ENCODE data around the gene CAMSAP1.

The CAMSAP1 gene

GRCh38 chr9:135857371-135857786, 50.0 kb downstream of the CAMSAP1 start:
- Mint-ChIP-seq H3K27me3 (no peaks in the 10 kb centered on the region), H3K36me3 (ENCODE audit: low read depth) (peaks cover 82% of the 10 kb centered on the region), H3K4me3 (no peak overlapping the region)

GRCh38 chr9:135851748-135852147, 55.6 kb downstream of the CAMSAP1 start:
- H3K4me1 Mint-ChIP-seq (ENCODE audit: low read depth) = no peaks in the 10 kb centered on the region
- no peak overlapping the region for H3K27ac Mint-ChIP-seq
- H3K27me3 Mint-ChIP-seq = no peaks in the 10 kb centered on the region
- peaks cover 80% of the 10 kb centered on the region for H3K36me3 Mint-ChIP-seq (ENCODE audit: low read depth)
- no peaks in the 10 kb centered on the region for H3K9me3 Mint-ChIP-seq
- no peak overlapping the region for H3K4me3 Mint-ChIP-seq
- intact Hi-C loops (cut with micrococcal nuclease) = no loop called here

More at GRCh38 chr9:135857371-135857786, 50.0 kb downstream of the CAMSAP1 start:
- intact Hi-C loops (cut with micrococcal nuclease) = no loop called here
- H3K9me3 Mint-ChIP-seq = no peaks in the 10 kb centered on the region
- H3K4me1 Mint-ChIP-seq (ENCODE audit: low read depth) = peaks cover 10% of the 10 kb centered on the region
- H3K27ac Mint-ChIP-seq = no peak overlapping the region

- intact Hi-C loops (cut with micrococcal nuclease) = no loop called here
- Mint-ChIP-seq H3K9me3 (peaks cover 6% of the 10 kb centered on the region), H3K4me1 (ENCODE audit: low read depth) (no peaks in the 10 kb centered on the region), H3K36me3 (ENCODE audit: low read depth) (peaks cover 80% of the 10 kb centered on the region), H3K27ac (no peak overlapping the region), H3K27me3 (no peaks in the 10 kb centered on the region), H3K4me3 (no peak overlapping the region)
These were observed 56.6 kb downstream of the CAMSAP1 start for GRCh38 chr9:135850737-135851136.

- peaks cover 22% of the 10 kb centered on the region for H3K9me3 Mint-ChIP-seq
- no peaks in the 10 kb centered on the region for H3K4me1 Mint-ChIP-seq (ENCODE audit: low read depth)
- intact Hi-C loops (cut with micrococcal nuclease) = no loop called here
- no peak overlapping the region for H3K4me3 Mint-ChIP-seq
- peaks cover 84% of the 10 kb centered on the region for H3K36me3 Mint-ChIP-seq (ENCODE audit: low read depth)
- H3K27me3 Mint-ChIP-seq = no peaks in the 10 kb centered on the region
- H3K27ac Mint-ChIP-seq = no peak overlapping the region
These were observed 58.2 kb downstream of the CAMSAP1 start for GRCh38 chr9:135849181-135849580.

- Mint-ChIP-seq H3K4me1 (ENCODE audit: low read depth) (no peaks in the 10 kb centered on the region), H3K27me3 (no peaks in the 10 kb centered on the region), H3K36me3 (ENCODE audit: low read depth) (peaks cover 89% of the 10 kb centered on the region), H3K4me3 (no peak overlapping the region), H3K9me3 (peaks cover 28% of the 10 kb centered on the region), H3K27ac (no peak overlapping the region)
- intact Hi-C loops (cut with micrococcal nuclease) = no loop called here
These were observed 58.9 kb downstream of the CAMSAP1 start for GRCh38 chr9:135848341-135849047.

- peaks cover 88% of the 10 kb centered on the region for H3K36me3 Mint-ChIP-seq (ENCODE audit: low read depth)
- H3K9me3 Mint-ChIP-seq = peaks cover 28% of the 10 kb centered on the region
- no peak overlapping the region for H3K27ac Mint-ChIP-seq
- no peaks in the 10 kb centered on the region for H3K4me1 Mint-ChIP-seq (ENCODE audit: low read depth)
- H3K4me3 Mint-ChIP-seq = no peak overlapping the region
- intact Hi-C loops (cut with micrococcal nuclease) = no loop called here
- H3K27me3 Mint-ChIP-seq = no peaks in the 10 kb centered on the region
These were observed 59.5 kb downstream of the CAMSAP1 start for GRCh38 chr9:135847833-135848232.

- peaks cover 19% of the 10 kb centered on the region for H3K9me3 Mint-ChIP-seq
- H3K4me3 Mint-ChIP-seq = no peak overlapping the region
- peaks cover 37% of the 10 kb centered on the region for H3K36me3 Mint-ChIP-seq (ENCODE audit: low read depth)
- no peak overlapping the region for H3K27ac Mint-ChIP-seq
- H3K4me1 Mint-ChIP-seq (ENCODE audit: low read depth) = no peaks in the 10 kb centered on the region
- H3K27me3 Mint-ChIP-seq = no peaks in the 10 kb centered on the region
- intact Hi-C loops (cut with micrococcal nuclease) = no loop called here
These were observed 66.8 kb downstream of the CAMSAP1 start for GRCh38 chr9:135840539-135840938.

- H3K27me3 Mint-ChIP-seq = no peaks in the 10 kb centered on the region
- H3K9me3 Mint-ChIP-seq = peaks cover 15% of the 10 kb centered on the region
- no peak overlapping the region for H3K27ac Mint-ChIP-seq
- H3K36me3 Mint-ChIP-seq (ENCODE audit: low read depth) = peaks cover 33% of the 10 kb centered on the region
- H3K4me1 Mint-ChIP-seq (ENCODE audit: low read depth) = no peaks in the 10 kb centered on the region
- no peak overlapping the region for H3K4me3 Mint-ChIP-seq
- intact Hi-C loops (cut with micrococcal nuclease) = no loop called here
These were observed 67.2 kb downstream of the CAMSAP1 start for GRCh38 chr9:135840107-135840506.

GRCh38 chr9:135839516-135839915, 67.8 kb downstream of the CAMSAP1 start:
- Mint-ChIP-seq H3K4me1 (ENCODE audit: low read depth) (no peaks in the 10 kb centered on the region), H3K27ac (no peak overlapping the region), H3K36me3 (ENCODE audit: low read depth) (peaks cover 27% of the 10 kb centered on the region), H3K9me3 (peaks cover 9% of the 10 kb centered on the region), H3K4me3 (no peak overlapping the region), H3K27me3 (no peaks in the 10 kb centered on the region)
- intact Hi-C loops (cut with micrococcal nuclease) = no loop called here

GRCh38 chr9:135835131-135835530, 72.2 kb downstream of the CAMSAP1 start:
- H3K4me1 Mint-ChIP-seq (ENCODE audit: low read depth) = no peaks in the 10 kb centered on the region
- H3K36me3 Mint-ChIP-seq (ENCODE audit: low read depth) = peaks cover 8% of the 10 kb centered on the region
- intact Hi-C loops (cut with micrococcal nuclease) = no loop called here
- H3K27ac Mint-ChIP-seq = no peak overlapping the region
- H3K4me3 Mint-ChIP-seq = no peak overlapping the region
- no peaks in the 10 kb centered on the region for H3K9me3 Mint-ChIP-seq
- H3K27me3 Mint-ChIP-seq = no peaks in the 10 kb centered on the region

- H3K9me3 Mint-ChIP-seq = no peaks in the 10 kb centered on the region
- H3K27me3 Mint-ChIP-seq = no peaks in the 10 kb centered on the region
- no peak overlapping the region for H3K4me3 Mint-ChIP-seq
- no peaks in the 10 kb centered on the region for H3K4me1 Mint-ChIP-seq (ENCODE audit: low read depth)
- peaks cover 21% of the 10 kb centered on the region for H3K36me3 Mint-ChIP-seq (ENCODE audit: low read depth)
- no peak overlapping the region for H3K27ac Mint-ChIP-seq
- intact Hi-C loops (cut with micrococcal nuclease) = no loop called here
These were observed 73.5 kb downstream of the CAMSAP1 start for GRCh38 chr9:135833864-135834263.

- Mint-ChIP-seq H3K4me1 (ENCODE audit: low read depth) (no peaks in the 10 kb centered on the region), H3K4me3 (no peak overlapping the region), H3K9me3 (no peaks in the 10 kb centered on the region), H3K27me3 (no peaks in the 10 kb centered on the region), H3K36me3 (ENCODE audit: low read depth) (peaks cover 55% of the 10 kb centered on the region), H3K27ac (no peak overlapping the region)
- intact Hi-C loops (cut with micrococcal nuclease) = no loop called here
These were observed 76.8 kb downstream of the CAMSAP1 start for GRCh38 chr9:135830496-135830895.

- no peak overlapping the region for H3K4me3 Mint-ChIP-seq
- H3K9me3 Mint-ChIP-seq = no peaks in the 10 kb centered on the region
- no peaks in the 10 kb centered on the region for H3K4me1 Mint-ChIP-seq (ENCODE audit: low read depth)
- H3K36me3 Mint-ChIP-seq (ENCODE audit: low read depth) = peaks cover 73% of the 10 kb centered on the region
- H3K27me3 Mint-ChIP-seq = no peaks in the 10 kb centered on the region
- intact Hi-C loops (cut with micrococcal nuclease) = no loop called here
- H3K27ac Mint-ChIP-seq = no peak overlapping the region
These were observed 78.7 kb downstream of the CAMSAP1 start for GRCh38 chr9:135828656-135829055.

- no peak overlapping the region for H3K4me3 Mint-ChIP-seq
- H3K36me3 Mint-ChIP-seq (ENCODE audit: low read depth) = peaks cover 79% of the 10 kb centered on the region
- H3K27ac Mint-ChIP-seq = no peak overlapping the region
- H3K9me3 Mint-ChIP-seq = no peaks in the 10 kb centered on the region
- intact Hi-C loops (cut with micrococcal nuclease) = no loop called here
- H3K27me3 Mint-ChIP-seq = no peaks in the 10 kb centered on the region
- H3K4me1 Mint-ChIP-seq (ENCODE audit: low read depth) = no peaks in the 10 kb centered on the region
These were observed 79.3 kb downstream of the CAMSAP1 start for GRCh38 chr9:135827866-135828580.

All from dendritic cell treated with granulocyte-macrophage colony-stimulating factor and Interleukin-4, amounts not matched to agents 40 ng/mL and 50 ng/mL, for 4 days (primary cell).